ENCODE data around the gene TMEM63C.

- TF ChIP-seq, protein P1, sequence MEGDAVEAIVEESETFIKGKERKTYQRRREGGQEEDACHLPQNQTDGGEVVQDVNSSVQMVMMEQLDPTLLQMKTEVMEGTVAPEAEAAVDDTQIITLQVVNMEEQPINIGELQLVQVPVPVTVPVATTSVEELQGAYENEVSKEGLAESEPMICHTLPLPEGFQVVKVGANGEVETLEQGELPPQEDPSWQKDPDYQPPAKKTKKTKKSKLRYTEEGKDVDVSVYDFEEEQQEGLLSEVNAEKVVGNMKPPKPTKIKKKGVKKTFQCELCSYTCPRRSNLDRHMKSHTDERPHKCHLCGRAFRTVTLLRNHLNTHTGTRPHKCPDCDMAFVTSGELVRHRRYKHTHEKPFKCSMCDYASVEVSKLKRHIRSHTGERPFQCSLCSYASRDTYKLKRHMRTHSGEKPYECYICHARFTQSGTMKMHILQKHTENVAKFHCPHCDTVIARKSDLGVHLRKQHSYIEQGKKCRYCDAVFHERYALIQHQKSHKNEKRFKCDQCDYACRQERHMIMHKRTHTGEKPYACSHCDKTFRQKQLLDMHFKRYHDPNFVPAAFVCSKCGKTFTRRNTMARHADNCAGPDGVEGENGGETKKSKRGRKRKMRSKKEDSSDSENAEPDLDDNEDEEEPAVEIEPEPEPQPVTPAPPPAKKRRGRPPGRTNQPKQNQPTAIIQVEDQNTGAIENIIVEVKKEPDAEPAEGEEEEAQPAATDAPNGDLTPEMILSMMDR (IDR thresholded peaks at IDR 0.05) = no peak
- TF ChIP-seq POLR2A (IDR thresholded peaks at IDR 0.05) = no peak
Observed at GRCh38 chr14:77225254-77225653, 43.7 kb downstream of the TMEM63C start.
